ENCODE data around the gene MAN2B1.

MAN2B1 gene

DNA sequence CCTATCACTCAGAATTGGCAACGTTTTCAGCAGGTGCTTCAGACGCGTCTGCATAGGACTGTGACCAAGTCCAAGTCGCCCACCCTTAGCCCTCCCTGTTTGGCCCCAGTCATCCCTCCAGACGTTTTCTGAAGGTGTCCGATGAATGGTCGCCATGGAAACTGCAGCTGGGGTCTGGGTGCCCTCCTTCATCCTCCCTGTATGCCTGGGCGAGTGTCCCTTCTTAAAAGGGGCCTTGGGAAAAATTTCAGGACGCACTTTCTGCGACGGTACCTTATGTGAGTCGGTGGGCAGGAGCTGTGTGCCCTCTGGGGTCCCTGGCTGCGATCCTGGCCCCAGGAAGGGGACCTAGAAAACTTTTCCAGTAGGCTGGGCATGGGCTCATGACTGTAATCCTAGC, 25.1 kb downstream of the MAN2B1 start:
- no peaks in the 10 kb centered on the region for H3F3A ChIP-seq (ENCODE audit: low read depth)
- peaks cover 4% of the 10 kb centered on the region for H3K4me1 ChIP-seq (ENCODE audit: insufficient read depth, low read length, poor library complexity, severe bottlenecking)
- H3K4me3 ChIP-seq (ENCODE audit: low read length, poor library complexity, severe bottlenecking): no peak overlapping the region
- H3K9me3 ChIP-seq (ENCODE audit: insufficient read depth, low read depth, low read length): no peaks in the 10 kb centered on the region
- H4K20me1 ChIP-seq (ENCODE audit: insufficient read depth, low read length, poor library complexity, severe bottlenecking): no peaks in the 10 kb centered on the region
- no peak overlapping the region for H3K9ac ChIP-seq (ENCODE audit: low read depth, low read length, poor library complexity, severe bottlenecking)
- no peaks in the 10 kb centered on the region for H3K9me2 ChIP-seq (replicated peaks; ENCODE audit: low read depth, low read length)
- H3K4me2 ChIP-seq (ENCODE audit: low read depth, low read length, poor library complexity, severe bottlenecking): no peak overlapping the region
- no peak overlapping the region for H2AFZ ChIP-seq (ENCODE audit: low read length)
- no peaks in the 10 kb centered on the region for H3K79me2 ChIP-seq (ENCODE audit: insufficient read depth, low read length)
- no peaks in the 10 kb centered on the region for H3K27me3 ChIP-seq (ENCODE audit: insufficient read depth, low read length, poor library complexity, severe bottlenecking)
- TF ChIP-seq EZH2phosphoT487 (IDR thresholded peaks at IDR 0.05; ENCODE audit: borderline replicate concordance): no peak
- TF ChIP-seq, protein P1, sequence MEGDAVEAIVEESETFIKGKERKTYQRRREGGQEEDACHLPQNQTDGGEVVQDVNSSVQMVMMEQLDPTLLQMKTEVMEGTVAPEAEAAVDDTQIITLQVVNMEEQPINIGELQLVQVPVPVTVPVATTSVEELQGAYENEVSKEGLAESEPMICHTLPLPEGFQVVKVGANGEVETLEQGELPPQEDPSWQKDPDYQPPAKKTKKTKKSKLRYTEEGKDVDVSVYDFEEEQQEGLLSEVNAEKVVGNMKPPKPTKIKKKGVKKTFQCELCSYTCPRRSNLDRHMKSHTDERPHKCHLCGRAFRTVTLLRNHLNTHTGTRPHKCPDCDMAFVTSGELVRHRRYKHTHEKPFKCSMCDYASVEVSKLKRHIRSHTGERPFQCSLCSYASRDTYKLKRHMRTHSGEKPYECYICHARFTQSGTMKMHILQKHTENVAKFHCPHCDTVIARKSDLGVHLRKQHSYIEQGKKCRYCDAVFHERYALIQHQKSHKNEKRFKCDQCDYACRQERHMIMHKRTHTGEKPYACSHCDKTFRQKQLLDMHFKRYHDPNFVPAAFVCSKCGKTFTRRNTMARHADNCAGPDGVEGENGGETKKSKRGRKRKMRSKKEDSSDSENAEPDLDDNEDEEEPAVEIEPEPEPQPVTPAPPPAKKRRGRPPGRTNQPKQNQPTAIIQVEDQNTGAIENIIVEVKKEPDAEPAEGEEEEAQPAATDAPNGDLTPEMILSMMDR (conservative IDR thresholded peaks at IDR 0.05; ENCODE audit: low read length): no peak
- no peaks in the 10 kb centered on the region for H3K36me3 ChIP-seq (ENCODE audit: insufficient read depth, low read length)

DNA sequence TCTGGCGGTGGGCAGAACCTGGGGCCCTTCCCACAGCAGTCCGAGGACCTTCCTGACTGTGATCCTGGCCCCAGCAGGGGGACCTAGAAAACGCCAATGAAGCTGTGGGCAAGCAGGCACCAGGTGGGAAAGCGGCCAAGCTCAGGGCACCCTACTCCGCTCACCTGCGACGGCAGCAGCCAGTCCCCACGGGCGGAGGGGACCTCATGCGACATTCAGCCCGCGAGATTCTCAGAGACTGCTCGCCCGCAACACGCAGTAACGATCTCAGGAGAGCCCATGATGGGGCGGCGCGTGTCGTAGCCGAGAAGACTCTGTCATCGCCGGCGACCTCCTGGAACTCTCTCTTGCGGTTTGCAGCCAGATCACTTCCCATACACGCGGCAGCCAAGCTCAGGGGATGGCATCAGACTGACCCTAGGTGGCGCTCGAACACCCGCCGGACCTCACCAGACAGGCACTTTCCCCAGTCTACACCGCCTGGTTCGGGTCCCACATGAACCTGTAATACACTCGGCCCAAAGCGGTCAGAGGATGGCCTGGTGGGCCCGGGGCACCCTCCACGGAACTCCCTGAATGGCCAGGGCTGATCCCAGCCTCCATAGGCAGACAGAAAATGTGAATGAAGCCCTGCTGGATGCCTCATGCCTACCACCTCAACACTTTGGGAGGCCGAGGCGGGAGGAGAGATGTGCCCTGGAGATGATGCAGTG, 26.5 kb downstream of the MAN2B1 start:
- Histone ChIP-seq H3K9me3 (ENCODE audit: insufficient read depth, low read depth, low read length) (no peaks in the 10 kb centered on the region), H3K4me2 (ENCODE audit: low read depth, low read length, poor library complexity, severe bottlenecking) (peak overlapping the region; percentile 84), H3K79me2 (ENCODE audit: insufficient read depth, low read length) (no peaks in the 10 kb centered on the region), H3K27me3 (ENCODE audit: insufficient read depth, low read length, poor library complexity, severe bottlenecking) (no peaks in the 10 kb centered on the region), H3K36me3 (ENCODE audit: insufficient read depth, low read length) (no peaks in the 10 kb centered on the region), H3F3A (ENCODE audit: low read depth) (no peaks in the 10 kb centered on the region), H3K9ac (ENCODE audit: low read depth, low read length, poor library complexity, severe bottlenecking) (peak overlapping the region; percentile 57), H3K9me2 (replicated peaks; ENCODE audit: low read depth, low read length) (no peaks in the 10 kb centered on the region), H4K20me1 (ENCODE audit: insufficient read depth, low read length, poor library complexity, severe bottlenecking) (no peaks in the 10 kb centered on the region), H2AFZ (ENCODE audit: low read length) (peak overlapping the region; percentile 98), H3K4me3 (ENCODE audit: low read length, poor library complexity, severe bottlenecking) (peak overlapping the region; percentile 64), H3K4me1 (ENCODE audit: insufficient read depth, low read length, poor library complexity, severe bottlenecking) (peaks cover 4% of the 10 kb centered on the region)
- TF ChIP-seq EZH2phosphoT487 (IDR thresholded peaks at IDR 0.05; ENCODE audit: borderline replicate concordance): no peak
- TF ChIP-seq, protein P1 (conservative IDR thresholded peaks at IDR 0.05; ENCODE audit: low read length): peak; percentile 89

DNA sequence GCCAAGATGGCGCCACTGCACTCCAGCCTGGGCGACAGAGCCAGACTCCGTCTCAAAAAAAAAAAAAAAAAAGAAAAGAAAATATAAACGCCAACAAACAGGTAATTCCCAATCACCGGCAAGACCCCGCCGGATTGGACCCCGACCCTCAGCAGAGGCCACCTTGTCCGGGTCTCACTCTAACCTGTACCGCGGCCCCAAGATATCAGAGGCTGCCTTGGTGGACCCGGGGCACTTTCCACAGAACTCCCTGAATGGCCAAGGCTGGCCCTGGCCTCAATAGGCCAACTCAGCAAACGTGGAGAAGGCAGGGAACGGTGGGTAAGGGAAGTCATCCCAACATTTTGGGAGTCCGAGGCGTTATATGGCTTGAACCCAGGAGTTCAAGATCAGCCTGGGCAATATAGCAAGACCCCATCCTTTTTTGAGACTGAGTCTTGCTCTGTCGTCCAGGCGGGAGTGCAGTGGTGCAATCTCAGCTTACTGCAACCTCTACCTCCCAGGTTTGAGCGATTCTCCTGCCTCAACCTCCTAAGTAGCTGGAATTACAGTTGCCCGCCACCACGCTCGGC, 27.8 kb downstream of the MAN2B1 start:
- Histone ChIP-seq H3K9me3 (ENCODE audit: insufficient read depth, low read depth, low read length) (no peaks in the 10 kb centered on the region), H3K4me1 (ENCODE audit: insufficient read depth, low read length, poor library complexity, severe bottlenecking) (peaks cover 4% of the 10 kb centered on the region), H3K9ac (ENCODE audit: low read depth, low read length, poor library complexity, severe bottlenecking) (no peak overlapping the region), H3K4me2 (ENCODE audit: low read depth, low read length, poor library complexity, severe bottlenecking) (no peak overlapping the region), H3K9me2 (replicated peaks; ENCODE audit: low read depth, low read length) (no peaks in the 10 kb centered on the region), H3K79me2 (ENCODE audit: insufficient read depth, low read length) (no peaks in the 10 kb centered on the region), H3F3A (ENCODE audit: low read depth) (no peaks in the 10 kb centered on the region), H3K36me3 (ENCODE audit: insufficient read depth, low read length) (no peaks in the 10 kb centered on the region), H3K27me3 (ENCODE audit: insufficient read depth, low read length, poor library complexity, severe bottlenecking) (no peaks in the 10 kb centered on the region), H3K4me3 (ENCODE audit: low read length, poor library complexity, severe bottlenecking) (no peak overlapping the region), H4K20me1 (ENCODE audit: insufficient read depth, low read length, poor library complexity, severe bottlenecking) (no peaks in the 10 kb centered on the region), H2AFZ (ENCODE audit: low read length) (no peak overlapping the region)
- TF ChIP-seq, protein P1 (conservative IDR thresholded peaks at IDR 0.05; ENCODE audit: low read length): no peak
- no peak for TF ChIP-seq EZH2phosphoT487 (IDR thresholded peaks at IDR 0.05; ENCODE audit: borderline replicate concordance)
